NCI-H446 (cell line): ENCODE measurements around the gene PIP5KL1.

Source experiments
- DNase-seq, 2 experiments: peaks; one replicate each; lab custom pipeline; 2025; lab: John Stamatoyannopoulos, UW

PIP5KL1 gene

DNA sequence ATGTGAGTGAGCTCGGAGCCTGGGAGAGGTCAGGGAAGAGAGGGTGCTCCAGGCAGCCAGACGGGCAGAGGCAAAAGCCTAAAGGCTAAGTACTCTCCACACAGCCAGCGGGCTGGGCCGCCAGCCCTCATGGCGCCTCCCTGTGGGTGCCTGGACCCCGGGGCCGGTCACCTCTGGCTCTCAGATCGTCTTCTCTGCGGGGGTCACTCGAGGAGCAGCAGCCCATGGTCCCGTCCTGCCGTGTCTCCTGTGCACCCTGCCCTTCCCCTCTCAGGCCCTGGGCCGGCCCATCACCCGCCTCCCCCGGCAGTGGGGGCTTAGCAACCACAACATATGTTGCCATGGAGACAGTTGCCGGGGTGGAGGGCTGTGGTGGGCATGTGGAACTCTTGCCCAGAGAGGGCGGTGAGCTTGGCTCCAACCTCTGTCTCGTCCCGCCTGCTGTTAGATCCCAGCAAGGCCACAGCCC is 57.3 kb downstream of the PIP5KL1 start:
- DNase-seq: no peak

DNA sequence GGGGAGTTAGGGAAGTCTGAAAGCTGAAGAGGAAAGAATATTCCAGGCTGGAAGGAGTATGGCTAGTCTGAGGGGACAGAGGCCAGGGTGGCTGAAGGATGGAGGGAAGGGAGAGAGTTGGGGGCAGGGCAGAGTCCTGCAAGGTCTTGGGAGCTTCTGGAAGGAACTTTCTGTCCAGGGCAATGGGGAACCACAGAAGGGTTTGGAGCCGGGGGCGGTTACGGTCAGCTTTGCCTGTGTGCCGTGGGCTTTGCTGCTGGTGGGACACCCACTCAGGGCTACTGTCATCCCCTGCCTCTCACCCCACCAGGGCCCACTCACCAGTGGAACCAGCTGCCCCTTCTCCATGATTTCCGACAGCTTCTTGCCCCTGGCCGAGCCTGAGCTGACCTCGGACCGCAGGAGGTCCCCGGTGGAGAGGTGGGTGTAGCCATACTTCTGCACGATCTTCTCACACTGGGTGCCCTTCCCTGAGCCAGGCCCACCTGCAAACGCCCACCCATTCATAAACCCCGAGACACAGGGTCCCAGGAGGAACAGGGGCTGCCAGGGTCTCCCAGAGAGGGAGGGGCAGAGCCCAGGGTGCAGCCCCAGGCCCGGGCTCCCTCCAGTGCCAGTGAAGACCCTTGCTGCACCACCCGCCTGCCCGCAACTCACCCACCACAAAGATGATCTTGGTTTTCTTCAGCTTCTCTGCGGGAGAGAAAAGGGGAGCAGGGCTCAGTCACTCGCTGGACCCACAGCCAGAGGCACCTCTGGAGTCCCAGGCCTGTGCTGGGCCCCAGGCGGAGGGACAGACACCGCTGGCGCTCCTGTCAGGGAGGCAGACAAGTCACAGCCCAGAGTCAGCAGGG is 58.0 kb downstream of the PIP5KL1 start:
- no peak for DNase-seq

DNA sequence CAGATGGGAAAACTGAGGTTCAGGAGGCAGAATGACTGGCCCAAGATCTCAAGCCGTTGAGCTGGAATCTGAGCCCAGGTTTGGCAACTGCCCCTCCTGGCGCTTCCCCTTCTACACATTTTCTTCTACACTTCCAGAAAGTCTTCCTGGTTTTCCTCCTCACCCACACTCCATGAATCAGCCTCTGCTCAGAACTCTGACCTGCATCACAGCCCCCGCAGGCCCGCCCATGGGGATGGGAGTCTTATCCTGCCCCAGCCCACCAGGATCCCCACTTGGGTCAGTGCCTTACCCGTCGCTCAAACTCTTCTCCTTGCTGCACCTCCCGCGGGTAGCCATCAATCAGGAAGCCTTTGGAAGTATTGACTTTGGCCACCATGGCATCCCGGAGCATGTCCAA is 59.0 kb downstream of the PIP5KL1 start:
- DNase-seq: no peak

DNA sequence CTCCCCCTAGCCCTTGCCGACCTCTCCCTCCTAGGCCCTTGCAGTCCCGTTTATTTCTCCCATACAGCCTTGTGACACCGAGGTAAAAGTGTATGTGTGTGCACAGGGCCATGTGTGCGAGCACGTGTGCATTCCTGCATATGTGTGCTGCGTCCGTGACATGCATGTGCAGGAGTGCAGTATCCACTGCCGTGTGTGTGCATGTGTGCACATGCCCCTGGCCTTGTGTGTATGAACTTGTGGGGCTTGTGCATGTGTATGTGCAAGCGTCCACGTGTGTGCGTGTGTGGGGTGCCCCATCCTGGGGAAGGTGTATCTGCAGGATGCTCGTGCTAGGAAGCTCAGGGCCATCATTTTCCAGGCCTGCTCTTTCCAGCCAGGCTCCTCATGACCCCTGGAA is 59.7 kb downstream of the PIP5KL1 start:
- DNase-seq: no peak
